GM19467 (cell line): Measurements from ENCODE around the gene DNAJB5.

Source experiments
- ATAC-seq: cut with Tn5 transposase; IDR thresholded peaks from one replicate; pipeline ENCODE4 v1.9.1; 2021; ENCODE audit warnings: mild to moderate bottlenecking, moderate library complexity; ENCODE audit not compliant: unreplicated experiment

Gene DNAJB5

DNA sequence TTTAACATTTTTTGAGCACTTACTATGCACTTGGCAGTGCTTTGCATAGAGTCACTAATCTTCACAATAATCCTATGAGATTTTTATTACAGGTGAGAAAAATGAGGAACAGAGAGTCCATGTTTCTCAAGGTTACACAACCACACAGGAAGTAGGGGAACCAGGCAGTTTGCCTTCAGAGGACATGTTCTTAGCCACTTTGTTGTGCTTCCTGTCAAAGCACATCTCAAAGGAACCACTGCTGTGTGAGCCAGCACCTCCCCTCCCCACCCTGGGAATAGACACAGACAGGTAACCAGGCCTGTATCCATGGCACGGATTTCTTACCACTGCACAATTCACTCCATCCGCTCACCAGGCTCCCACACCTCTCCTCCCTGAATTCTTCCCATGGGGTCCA lies 6.3 kb upstream of the DNAJB5 start:
- peak; percentile 52 for ATAC-seq

DNA sequence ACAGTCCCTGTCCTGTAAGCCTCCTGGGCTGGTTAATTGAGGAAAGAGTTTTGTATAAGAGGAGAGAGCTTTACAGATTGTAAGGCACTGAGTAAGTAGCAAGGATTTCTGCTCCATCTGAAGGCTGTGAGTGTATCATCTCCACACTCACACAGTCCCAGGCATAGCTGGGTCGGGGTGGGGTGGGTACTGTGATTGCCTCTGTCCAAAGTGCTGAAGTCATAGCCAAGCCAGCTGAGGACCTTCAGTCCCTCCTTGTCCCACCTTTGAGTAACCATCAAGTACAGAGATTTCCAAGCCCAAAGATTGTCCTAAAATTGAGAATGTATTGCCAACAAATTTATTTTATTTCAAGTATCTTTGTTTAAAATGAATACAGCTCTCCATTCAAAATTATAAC lies 5.5 kb upstream of the DNAJB5 start:
- no peak for ATAC-seq

DNA sequence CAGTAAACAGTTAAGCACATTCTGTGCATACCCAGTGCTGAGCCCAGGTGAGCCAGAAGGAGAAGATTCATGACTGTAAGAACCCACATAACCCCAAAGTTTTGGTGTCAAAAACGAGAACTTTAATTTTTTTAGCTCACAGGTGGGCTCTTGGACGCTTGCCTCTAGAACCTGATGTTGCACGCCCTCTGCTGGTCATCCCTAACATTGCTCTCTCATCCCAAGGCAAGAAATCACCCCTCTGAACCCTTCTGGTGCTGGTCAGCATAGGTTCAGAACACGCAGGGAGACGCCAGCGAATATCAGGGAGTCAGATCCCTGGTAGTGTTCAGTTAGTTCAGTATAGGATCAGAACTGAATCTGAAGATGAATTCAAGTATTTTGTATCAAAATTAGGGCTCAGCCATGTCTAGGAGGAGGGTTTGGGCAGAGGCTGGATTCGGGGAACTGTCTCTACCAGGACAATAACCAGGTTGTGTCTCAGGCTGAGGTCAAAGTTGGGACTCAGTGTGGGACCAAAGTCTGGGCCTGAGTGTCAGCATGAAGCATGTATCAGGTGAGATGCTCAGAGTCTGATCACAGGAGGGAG lies 4.1 kb upstream of the DNAJB5 start:
- no peak for ATAC-seq

DNA sequence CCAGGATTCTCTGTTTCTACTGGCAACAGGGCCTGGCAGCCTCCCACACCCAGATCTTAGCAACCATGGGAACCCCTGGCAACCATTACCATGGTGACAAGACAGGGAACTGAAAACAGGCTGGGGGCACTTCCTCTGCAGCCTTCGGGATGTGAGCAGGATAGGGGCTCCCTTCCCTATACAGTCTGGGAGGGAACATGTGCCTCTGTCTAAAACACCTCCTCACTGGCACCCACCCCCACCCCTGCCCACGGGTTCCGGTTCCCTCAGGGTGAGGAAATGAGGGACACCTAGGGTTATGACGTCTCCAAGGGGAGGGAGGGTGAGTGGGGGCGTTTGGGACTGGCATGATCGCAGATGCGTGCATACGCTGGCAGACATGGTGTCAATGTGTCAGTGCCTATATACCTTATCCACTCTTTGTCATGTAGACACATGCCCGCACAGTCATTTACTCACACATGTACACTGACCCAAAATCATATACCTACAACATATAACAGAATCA lies 3.0 kb upstream of the DNAJB5 start:
- no peak for ATAC-seq

DNA sequence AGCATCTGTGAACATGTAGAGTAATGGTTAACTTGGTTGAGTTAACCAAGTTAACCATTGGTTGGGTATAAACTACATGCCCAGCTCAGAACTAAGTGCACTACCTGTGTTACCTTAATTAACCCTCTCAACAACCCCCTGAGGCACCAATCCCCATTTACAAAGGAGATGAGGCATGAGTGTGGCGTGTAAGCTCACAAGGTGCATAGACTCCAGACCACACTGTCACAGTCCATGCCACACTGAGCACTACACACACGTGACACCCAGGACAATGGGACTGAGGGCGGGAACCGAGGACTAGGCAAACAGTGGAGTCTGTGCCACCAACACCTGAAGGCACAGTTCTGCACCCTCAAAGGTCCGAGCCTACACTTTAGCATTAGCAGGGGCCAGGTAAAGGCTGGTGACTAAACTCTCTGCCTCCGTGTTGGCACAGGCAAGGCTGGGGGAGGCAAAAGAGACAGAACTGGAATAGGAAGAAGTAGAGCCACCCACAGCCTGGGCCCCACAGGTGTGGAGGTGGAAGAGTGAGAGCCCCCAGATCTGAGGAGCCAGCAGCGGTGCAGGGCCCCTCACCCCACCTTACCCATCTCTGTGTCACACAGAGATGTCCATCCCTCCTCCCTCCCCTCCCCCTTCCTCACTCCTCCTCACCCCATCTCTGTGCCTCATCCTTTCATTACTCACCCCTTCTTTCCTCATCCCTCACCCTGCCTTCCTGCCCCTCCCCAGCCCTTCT lies 2.2 kb upstream of the DNAJB5 start:
- ATAC-seq = no peak

DNA sequence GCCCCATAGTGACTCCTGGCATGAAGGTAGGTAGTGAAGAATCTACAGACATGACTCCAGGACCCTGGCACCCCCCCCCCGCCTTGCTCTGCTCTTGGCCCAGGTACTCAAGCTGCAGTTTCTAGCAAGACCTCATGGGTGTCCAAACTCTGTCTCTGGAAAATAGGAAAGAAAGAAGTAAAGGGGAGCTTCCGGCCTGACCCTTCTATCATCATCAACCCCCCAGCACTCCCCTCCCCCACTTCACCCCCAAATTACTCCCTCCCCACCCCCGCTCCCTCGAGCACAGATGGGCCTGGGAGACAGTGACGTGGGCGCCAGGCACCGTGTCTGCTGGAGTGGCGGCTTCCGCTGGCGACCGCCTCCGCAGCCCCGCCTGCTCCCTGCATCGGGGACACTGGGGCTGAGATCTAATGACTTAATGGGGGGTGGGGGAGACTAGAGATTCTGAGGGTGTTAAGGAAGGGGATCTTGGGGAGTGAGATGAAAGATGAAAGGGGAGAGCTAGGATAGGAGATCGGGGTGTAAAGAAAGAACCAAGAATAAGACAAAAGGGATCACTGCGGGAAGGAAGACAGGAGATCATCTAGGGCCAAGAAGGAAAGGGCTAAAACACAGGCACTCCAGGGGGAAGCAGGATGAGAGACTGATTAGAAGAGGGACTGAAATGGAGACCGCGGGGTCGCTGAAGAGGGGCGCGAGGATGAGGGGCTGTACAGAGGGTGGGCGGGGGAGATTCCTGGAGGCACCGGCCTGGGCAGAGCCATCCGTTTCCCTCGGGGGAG lies 1.1 kb upstream of the DNAJB5 start:
- no peak for ATAC-seq

DNA sequence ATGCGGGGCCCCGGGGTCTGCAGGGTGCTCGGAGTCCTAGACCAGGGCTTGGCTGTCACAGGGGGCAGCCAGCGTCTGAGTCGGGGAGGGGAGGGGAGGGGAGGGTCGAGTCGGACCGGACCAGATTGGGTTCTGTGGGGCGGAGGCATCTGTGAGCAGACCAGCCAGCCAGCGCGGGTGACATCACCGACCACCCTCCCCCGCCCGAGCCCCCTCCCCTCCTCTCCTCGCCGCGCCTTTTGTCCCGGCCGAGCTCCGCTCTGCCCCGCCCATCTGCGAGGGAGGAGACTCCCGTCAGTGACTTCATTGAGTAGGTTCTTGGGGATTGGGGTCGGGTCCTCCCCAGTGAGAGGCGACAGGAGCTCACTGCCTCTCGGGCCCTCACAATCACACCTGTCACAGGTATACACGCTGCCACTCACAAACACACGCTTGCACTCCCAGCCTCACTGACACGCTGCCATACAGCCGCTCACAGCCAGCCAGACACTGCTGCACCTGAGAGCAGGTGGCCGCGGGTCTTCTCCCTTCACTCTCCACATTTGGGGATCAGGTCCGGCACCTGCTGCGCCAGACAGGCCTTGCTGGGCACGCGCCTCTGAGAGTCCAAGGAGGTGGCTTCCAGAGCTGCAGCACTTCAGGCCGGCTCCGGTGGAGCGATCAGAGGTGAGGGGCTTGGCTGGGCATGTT lies 546 bp downstream of the DNAJB5 start:
- no peak for ATAC-seq

DNA sequence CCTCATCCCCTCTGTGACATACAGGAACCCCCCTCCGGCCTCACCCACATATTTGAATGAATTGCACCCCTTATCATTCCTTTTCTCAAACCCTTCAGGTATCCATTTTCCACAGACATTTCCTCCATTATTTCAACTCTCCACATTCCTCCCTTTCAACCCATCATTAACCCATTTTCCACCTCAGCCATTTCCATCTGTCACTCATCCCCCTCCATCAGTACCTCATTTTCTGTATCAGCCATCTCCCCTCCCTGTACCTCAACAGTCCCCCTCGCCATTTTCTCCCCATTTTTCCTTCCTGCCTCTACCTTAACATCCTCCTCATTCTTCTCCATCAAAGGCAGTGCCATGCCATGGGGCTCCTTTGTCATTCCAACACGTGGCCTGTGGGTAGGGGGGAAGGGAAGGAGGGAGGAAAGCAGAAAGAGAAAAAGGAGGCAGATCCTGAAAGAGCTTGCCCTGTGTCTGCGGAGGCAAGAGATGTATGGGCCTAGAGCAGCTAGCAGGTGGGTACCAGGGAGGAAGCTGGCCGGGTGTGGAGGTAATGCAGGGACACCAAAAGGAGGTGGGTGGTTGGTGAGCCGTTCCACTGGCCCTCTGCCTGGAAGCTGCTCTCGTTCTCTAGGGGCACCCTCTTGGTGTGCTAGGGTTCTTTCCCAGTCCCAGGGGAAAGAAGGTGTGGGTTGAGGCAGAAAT lies 1.5 kb downstream of the DNAJB5 start:
- no peak for ATAC-seq

DNA sequence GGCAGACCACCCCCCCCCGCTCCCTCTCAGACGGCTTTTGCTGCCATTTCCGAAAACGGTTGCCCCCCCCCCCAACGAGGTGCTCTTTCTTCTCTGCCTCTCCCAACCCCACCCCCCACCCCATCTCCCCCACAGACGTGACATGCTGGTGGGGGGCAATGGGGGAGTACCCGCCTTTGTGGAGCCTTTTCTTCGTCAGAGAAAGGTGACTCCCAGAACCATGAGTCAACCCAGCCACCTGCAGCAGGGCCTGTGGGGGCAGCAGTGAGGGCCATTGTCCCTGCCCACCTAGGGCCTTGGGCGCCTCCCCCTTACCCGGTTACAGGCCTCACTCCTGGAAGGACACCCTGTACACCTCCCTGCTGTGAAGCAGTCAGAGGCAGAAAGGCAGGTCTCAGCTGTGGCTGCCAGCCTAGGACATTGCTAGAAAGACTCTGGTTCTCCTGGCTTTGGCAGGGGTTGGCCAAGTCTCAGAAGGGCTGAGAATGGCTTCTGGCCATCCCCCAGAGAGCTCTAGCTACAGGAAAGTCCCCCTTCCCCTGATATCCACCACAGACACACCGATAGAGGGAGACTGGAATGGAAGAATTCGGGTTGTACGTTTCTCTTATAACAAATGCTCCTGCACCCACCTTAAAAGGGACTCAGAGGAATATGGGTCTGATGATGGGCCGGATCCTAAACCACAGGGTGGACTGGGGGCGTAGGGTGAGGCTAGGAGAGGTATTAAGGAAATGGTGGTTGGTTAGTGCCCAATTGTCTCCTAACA lies 2.2 kb downstream of the DNAJB5 start:
- ATAC-seq = no peak

DNA sequence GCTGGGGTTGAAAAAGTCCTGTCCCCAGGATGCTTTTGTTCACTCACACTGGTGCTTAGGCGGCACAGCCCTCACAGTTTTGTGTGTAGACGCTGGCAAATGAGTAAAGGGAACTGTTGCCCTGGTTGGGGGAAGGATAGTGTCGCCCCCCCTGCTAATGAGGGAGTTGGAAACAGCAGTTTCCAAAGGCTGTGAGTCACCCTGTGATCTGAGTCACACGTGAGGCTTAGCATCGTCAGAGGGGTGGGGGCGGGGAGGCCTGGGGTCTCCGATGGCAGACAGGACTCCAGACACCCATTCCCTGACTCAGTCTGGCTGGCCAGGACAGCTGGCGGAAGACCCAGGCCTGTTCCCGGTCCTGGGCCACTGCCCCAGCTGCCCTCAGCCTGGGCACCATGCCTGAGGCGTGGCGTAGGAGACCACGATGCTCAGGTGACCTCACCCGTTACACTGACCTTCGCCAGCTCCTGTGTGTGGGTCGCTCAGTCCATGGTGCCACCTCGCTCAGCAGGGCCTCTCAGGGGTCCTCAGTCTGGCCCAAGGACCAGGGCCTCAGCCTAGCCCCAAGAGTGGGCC lies 2.9 kb downstream of the DNAJB5 start:
- ATAC-seq = no peak

DNA sequence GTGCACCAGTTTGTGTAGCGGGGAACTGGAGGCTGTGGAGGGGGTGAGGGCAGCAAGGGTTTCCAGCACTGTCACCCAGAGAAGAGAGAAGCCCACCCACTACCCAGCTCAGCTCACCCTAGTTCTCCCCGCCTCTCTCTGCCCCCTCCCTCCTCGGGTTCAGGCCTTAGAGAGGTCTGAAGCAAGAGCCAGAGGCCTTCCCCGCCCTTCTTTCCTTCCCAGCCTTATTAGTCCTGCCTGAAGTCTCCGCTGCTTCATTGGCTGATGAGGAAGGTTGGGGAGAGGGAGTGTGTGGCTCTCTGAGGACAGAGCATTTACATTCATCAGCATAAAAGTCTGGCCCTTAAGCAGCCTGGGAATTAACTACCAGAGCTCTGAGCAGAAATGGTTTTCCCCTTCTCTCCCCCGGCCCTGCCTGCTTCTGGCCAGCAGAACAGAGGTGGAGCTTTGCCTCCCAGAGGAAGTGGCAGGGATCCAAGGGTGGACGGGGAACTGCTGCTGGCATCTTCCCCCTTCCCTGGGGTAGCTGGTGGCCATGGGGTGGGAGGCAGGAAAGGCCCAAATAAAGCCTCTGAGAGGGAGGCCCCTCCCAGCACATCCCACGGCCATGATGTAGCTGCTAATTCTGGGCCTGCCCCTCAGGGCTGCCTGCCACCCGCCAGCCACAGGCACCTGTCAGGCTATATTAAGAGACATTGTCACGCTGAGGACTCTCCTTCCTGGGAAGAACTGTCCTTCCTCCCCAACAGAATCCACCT lies 4.1 kb downstream of the DNAJB5 start:
- no peak for ATAC-seq

DNA sequence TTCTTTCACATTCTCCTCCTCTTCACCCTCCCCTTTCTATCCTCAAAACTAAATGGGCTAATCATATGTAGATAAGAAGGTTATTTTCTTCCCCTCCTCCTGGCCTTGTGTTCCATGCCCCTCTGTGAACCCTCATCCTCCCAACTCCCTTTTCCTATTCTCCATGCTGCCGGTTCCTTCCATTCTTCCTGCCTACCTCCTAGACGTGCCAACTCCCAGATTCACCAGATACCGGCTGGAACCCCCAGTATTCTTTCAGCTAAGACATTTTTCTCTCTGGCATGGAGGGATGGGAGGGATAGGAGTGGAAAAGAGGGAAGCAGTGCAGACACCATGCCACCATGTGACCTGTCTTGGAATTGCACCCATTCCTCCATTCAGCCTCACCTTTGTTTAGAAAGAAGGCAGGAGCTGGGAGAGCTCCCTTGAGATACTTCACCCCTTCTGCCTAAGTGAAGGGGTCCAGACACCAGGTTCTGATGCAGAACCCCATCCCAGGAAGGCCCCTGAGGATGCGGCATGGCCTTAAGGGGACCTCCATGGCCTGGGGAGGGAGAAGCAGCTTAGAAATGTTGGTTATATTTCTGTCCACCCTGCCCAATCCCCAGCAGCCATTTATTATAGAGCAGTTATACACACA lies 4.8 kb downstream of the DNAJB5 start:
- no peak for ATAC-seq

DNA sequence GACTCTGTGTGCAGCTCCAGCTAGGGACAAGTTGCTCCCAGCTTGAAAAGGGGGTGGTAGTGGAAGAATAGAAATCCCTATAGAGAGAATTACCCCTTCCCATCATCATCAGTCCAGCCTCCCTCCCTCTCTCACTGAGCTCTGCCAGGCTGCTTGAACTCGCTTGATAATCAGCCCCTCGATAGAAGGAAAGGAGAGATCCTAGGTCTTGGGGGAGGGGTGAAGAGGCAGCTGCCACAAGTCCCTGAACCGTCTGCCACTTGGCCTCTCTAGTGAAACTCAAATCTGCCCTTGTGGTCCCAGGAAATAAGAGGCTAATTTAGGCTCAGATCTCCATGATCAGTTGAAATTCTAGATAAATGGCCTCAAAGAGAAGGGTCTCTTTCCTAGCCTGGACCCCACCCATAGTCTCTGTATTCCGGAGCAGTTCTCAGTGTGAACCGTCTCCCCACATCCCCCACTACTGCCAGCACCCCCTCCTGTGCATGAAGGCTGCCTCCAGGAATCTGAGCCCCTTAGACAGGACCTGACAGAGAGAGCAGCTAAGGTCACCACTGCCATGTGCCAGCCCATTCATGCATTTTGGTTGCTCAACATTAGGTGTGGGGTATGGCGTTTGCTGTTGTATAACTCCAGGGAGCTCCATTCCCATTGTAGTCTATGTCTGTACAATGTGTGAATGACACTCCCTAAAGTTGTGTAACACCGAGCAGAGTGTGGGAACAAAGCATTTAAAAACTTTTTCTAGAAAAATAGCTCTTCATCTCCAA lies 5.5 kb downstream of the DNAJB5 start:
- no peak for ATAC-seq

DNA sequence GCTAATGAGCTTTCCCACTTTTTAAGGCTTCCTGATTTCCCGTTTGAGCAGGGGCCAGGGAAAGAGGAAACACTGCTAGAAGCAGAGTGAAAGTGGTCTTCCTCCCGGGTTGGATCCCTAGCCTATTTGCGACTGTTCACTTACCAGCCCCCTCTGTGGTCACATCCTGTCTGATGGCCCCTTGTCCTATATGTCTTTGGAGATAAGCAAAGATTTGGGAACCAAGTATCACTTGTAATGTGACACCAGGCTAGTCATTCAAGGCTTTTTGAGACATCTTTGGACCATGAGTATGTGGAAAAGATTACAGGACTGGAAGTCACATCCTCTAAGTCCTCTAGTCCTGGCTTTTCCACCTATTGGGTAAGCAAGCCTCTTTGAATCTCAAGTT lies 6.1 kb downstream of the DNAJB5 start:
- ATAC-seq = no peak

DNA sequence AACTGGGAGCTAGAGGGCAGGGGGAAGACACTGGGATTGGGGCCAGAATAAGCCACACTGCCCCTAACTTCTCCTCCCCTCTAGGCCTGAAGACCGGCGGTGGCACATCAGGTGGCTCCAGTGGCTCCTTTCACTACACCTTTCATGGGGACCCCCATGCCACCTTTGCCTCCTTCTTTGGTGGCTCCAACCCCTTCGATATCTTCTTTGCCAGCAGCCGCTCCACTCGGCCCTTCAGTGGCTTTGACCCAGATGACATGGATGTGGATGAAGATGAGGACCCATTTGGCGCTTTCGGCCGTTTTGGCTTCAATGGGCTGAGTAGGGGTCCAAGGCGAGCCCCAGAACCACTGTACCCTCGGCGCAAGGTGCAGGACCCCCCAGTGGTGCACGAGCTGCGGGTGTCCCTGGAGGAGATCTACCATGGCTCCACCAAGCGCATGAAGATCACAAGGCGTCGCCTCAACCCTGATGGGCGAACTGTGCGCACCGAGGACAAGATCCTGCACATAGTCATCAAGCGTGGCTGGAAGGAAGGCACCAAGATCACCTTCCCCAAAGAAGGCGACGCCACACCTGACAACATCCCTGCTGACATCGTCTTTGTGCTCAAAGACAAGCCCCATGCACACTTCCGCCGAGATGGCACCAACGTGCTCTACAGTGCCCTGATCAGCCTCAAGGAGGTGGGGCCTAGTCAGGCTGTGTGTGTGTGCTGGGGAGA lies 6.8 kb downstream of the DNAJB5 start:
- ATAC-seq = no peak

DNA sequence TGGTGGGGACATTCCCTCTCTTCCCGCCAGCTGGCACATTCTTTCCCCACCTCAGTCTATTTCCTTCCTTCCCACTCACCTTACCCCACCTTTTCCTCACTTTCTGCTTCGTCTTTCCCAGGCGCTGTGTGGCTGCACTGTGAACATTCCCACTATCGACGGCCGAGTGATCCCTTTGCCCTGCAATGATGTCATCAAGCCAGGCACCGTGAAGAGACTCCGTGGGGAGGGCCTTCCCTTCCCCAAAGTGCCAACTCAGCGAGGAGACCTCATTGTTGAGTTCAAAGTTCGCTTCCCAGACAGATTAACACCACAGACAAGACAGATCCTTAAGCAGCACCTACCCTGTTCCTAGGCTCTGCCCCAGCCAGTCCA lies 7.3 kb downstream of the DNAJB5 start:
- no peak for ATAC-seq

DNA sequence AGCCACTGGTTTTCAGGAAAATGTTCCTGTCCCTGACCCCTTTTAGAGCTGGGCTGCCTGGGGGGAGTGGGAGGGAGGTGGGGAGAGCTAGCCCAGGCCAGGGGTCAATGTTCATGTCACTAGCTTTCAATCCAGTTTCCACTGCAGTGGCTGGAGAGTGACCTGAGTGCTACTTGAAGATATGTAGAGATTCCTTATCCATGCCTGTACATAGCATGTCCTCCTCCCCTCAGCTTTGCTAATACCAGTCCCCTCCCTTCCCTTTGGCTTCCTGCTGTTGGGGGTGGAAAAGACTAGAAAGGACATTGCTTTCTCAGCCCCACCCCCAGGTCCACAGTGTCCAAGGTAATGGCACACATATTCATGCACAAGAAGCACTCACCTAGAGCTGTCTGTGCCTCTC lies 7.8 kb downstream of the DNAJB5 start:
- ATAC-seq = no peak
